Right cardiac atrium (tissue), 5 donors: ENCODE results near the gene GABARAPL2. TPM values are rescaled to one million over a fixed set of nuclear protein-coding genes. Genes with fewer than 3 reads are reported as not detected.
"Not testable (repeated sequence)": the region's sequence is repeated elsewhere in the genome, so short reads cannot be mapped to it uniquely, and the experiment has no call there.

Experiments used
- ATAC-seq, 2 donors: fragments of 200-7000 bp; cut with Tn5 transposase; one replicate each; pipeline versions ENCODE4 v1.8.0 to v1.9.1; 2020; ENCODE audit warnings: moderate library complexity in 2 of 2, mild to moderate bottlenecking in 1 of 2
- DNase-seq, 3 donors: peaks; one replicate each; pipeline ENCODE4 v3.0.0-alpha.2; 2020
- H3K27ac ChIP-seq: one replicate; pipeline ENCODE4 v1.5.1; 2013; ENCODE audit warnings: mild to moderate bottlenecking, low read length, control low read depth, moderate library complexity
- H3K27me3 ChIP-seq: one replicate; pipeline ENCODE4 v1.6.1; 2013; ENCODE audit not compliant: control insufficient read depth, insufficient read depth
- H3K4me1 ChIP-seq: one replicate; pipeline ENCODE4 v1.6.1; 2013; ENCODE audit warnings: low read length; ENCODE audit not compliant: control insufficient read depth, insufficient read depth
- H3K4me3 ChIP-seq: one replicate; pipeline ENCODE4 v1.5.1; 2013; ENCODE audit warnings: low read length, control low read depth
- H3K9me3 ChIP-seq: one replicate; pipeline ENCODE4 v1.6.1; 2013; ENCODE audit warnings: low read length; ENCODE audit not compliant: control insufficient read depth
- WGBS: extraction: QIAGEN DNeasy Blood & Tissue Kit; methylation state at CpG from one replicate; pipeline ENCODE4 v1.1.7; 2013; 5-methylcytosine and 5-hydroxymethylcytosine counted together
- intact Hi-C, 4 donors: fragments of 100-400 bp; cut with DNase I; formaldehyde crosslinking; loops; one replicate each; pipeline versions ENCODE4 v1.11.0 to v1.14.0; 2022 to 2023
- polyA plus RNA-seq: library from polyadenylated mRNA; stranded (reverse); fragments of 200-250 nt; gene quantifications from one replicate; pipeline ENCODE4 v1.2.3, GENCODE V29; 2013
- total RNA-seq, 4 donors: library from RNA; stranded (reverse); fragmentation: NEBNext Ultra II Directional; extraction: Animal tissue kit (Norgen Biotek cat#: 25700); gene quantifications; one replicate each; pipeline ENCODE4 v1.2.1, GENCODE V29; 2021
- donor health status: healthy with polysubstance abuse.
- donor health status: DM: no; HTN: yes; CAD: no.
- donor health status: DM: no; HTN: no; CAD: no.
- donor health status: DM: no; HTN: yes; CAD: no; lungs with severe emphysema.
- donor health status: DM: yes; HTN: yes; CAD: no.

Gene GABARAPL2
- total and polyA plus RNA-seq, 5 donors, result 197 to 262 (median 236) TPM

DNA sequence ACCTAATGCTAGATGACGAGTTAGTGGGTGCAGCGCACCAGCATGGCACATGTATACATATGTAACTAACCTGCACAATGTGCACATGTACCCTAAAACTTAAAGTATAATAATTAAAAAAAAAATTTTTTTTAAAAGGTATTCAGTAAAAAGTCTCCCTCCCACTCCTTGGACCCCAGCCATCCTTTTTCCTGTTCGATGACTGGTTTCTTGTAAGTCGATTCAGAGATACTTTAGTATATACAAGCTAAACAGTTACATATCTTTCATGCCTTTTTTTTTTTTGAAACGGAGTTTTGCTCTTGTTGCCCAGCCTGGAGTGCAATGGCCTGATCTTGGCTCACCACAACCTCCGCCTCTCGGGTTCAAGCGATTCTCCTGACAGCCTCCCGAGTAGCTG is 25.7 kb downstream of the GABARAPL2 start:
- ATAC-seq, H3K9me3 ChIP-seq, DNase-seq, H3K4me1 ChIP-seq, H3K4me3 ChIP-seq, H3K27ac ChIP-seq, H3K27me3 ChIP-seq: not testable (repeated sequence)
- intact Hi-C loops, result loop anchor here in 1 of 4 donors (10.0 kb wide), 1 partner anchor 107 kb away; no protein-coding TSS in a partner anchor
- 31% methylated on average over 7 of the region's 9 CpGs for WGBS

DNA sequence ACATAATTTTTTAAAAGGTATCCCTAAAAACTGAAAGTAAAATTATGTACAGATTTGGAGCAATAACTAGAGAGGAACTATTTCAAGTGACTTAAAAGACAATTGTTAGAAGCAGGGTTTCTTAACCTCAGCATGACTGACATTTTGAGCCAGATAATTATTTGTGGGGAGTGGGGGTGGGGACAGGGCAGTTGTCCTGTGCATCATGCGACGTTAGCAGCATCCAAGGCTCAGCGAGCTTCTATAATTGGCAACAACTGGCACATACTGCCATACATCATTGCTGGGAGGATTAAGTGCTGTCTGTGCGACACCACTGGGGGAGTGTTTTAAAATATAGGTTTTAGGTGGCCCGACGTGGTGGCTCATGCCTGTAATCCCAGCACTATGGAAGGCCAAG is 27.1 kb downstream of the GABARAPL2 start:
- H3K9me3 ChIP-seq, result no peaks in the 10 kb centered on the region
- ATAC-seq, result no peak
- intact Hi-C loops, result loop anchor here in 1 of 4 donors (10.0 kb wide), 1 partner anchor 109 kb away; no protein-coding TSS in a partner anchor
- WGBS, result 79% methylated on average over 6 of the region's 6 CpGs
- H3K27ac ChIP-seq, result no peak overlapping the region
- no peaks in the 10 kb centered on the region for H3K27me3 ChIP-seq
- no peak for DNase-seq
- H3K4me1 ChIP-seq, result no peaks in the 10 kb centered on the region
- no peak overlapping the region for H3K4me3 ChIP-seq

DNA sequence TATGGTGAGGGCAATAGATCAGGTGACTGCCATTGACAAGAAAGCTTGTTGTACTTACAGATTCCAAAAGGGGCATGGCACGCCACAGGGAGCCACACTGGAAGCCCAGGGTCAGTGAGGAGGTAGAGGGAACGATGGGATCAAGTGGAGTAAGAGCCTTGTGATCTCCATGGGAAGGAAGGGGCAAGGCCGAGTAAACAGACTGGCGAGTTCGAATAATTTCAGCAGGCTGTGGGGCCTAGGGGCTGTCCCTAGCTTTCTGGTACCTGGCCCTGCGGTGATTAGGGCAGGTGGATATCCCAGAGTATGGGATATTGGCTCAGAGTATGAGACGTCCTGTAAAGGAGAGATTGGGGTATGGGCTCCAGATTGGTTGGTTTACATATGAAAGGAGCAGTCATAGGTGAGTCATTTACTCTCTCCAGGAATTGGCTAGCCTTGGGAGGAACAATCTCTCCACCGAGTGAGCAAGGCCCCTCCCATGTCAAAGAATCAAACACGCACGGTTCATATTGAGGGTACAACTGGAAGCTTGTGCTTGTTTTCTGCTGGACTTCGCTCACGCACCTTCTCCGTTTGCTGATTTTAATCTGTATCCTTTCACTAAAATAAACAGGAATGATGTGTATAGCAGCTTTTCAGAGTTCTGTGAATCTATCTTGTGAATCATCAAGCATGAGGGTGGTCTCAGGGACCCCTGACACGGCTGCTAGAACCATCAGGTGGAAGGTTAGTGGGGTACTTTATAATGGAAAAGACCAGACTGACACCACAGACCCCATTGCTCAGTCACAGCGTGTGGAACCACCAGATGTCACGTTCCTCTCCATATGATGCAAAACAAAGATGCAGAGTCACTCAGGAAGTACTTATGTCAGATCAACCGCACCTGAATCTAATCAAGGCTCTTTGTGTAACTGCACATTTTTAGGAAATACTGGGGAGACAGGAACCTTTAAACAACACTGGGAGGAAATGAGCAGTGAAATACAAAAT is 27.9 kb downstream of the GABARAPL2 start:
- ATAC-seq, result peak in 1 of 2 donors; percentile 35
- H3K27me3 ChIP-seq, result no peaks in the 10 kb centered on the region
- no peak overlapping the region for H3K27ac ChIP-seq
- DNase-seq, result no peak
- no peaks in the 10 kb centered on the region for H3K9me3 ChIP-seq
- no peak overlapping the region for H3K4me3 ChIP-seq
- intact Hi-C loops, result loop anchor here in 1 of 4 donors (10.0 kb wide), 1 partner anchor 109 kb away; no protein-coding TSS in a partner anchor
- WGBS, result 70% methylated on average over 17 of the region's 17 CpGs
- H3K4me1 ChIP-seq, result no peaks in the 10 kb centered on the region

DNA sequence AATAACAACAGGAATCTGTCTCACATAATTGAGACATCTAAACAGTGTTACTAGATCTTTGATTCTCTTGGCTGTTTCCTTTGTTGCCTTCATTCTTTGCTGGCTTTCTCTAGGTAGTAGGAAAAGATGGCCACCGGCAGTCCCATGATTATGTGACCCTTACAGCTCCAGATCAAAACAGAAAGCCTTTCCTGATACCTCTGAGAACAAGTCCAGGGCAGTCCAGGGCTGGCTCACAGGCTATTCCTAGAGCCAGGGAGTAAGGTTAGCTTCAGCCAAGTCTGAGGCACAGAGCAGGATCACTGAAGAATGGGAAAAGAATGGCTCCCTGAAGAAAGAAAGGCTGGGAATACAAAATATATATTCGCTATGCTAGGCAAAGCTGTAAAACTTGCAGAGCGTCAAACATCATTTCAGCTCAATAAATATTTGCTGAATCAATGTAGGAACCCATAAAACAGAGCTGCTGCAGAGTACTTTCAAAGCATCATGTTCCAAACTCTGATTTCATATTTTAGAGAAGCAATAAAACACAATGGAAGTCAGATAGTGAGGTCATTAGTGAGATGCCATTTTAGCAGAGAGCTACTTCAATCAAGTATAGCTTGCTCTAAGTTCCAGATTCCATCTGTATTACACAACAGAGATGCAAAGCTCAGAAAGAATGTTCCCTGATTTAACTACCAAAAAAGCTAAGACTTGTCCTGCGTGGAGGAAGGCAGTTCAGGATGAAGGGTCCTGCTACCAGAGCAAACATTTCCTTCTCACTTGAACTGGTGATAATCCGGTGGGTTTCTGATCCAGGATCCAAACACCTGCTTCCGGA is 33.5 kb downstream of the GABARAPL2 start:
- Histone ChIP-seq H3K4me3 (no peak overlapping the region), H3K27me3 (no peaks in the 10 kb centered on the region), H3K27ac (no peak overlapping the region), H3K4me1 (no peaks in the 10 kb centered on the region), H3K9me3 (no peaks in the 10 kb centered on the region)
- ATAC-seq (no peak), DNase-seq (no peak)
- WGBS, result 86% methylated on average over 6 of the region's 6 CpGs
- intact Hi-C loops, result loop anchor here in 1 of 4 donors (10.0 kb wide), 1 partner anchor 115 kb away; no protein-coding TSS in a partner anchor

DNA sequence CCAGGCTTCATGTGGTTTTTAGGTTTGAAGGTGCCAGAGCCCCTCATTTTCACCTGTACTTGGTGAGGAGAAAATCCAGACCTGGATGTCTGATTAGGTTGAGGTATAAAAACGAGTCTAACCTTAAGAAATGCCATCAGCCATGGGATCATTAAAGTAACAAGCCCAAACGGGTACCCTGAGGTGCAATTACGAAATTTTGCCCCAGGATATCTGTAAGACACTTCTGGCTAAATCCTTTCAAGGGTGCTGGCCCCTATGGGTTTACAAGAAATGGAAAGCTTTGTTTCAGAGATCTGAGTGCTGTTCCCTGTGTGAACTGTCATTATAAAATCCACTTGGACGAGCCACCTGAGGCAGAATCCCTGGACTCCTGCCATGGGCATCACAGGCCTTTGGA is 37.1 kb downstream of the GABARAPL2 start:
- Histone ChIP-seq H3K9me3 (no peaks in the 10 kb centered on the region), H3K27me3 (no peaks in the 10 kb centered on the region), H3K4me3 (no peak overlapping the region), H3K27ac (no peak overlapping the region), H3K4me1 (no peaks in the 10 kb centered on the region)
- intact Hi-C loops, result no loop called here
- 91% methylated on average over 4 of the region's 4 CpGs for WGBS
- ATAC-seq, result no peak
- no peak for DNase-seq

DNA sequence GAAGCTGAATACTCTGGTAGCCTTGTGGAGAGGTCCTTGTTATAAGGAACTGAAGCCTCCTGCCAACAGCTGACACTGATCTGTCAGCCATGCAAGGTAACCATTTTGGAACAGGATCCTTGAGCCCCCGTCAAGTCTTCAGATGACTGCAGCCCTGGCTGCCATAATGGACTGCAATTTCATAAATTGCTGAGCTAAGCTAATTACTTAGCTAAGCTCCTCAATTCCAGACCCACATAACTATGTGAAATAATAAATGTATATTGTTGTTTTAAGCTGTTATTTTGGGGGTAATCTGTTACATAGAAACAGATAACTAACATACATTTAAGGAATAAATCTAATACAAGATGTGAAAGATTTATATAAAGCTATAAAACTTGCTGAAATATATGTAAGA is 40.3 kb downstream of the GABARAPL2 start:
- Histone ChIP-seq H3K27me3 (no peaks in the 10 kb centered on the region), H3K4me1 (no peaks in the 10 kb centered on the region), H3K9me3 (no peaks in the 10 kb centered on the region), H3K27ac (no peak overlapping the region), H3K4me3 (no peak overlapping the region)
- WGBS, result 95% methylated on average over 1 of the region's 1 CpG
- ATAC-seq, result no peak
- DNase-seq, result no peak
- intact Hi-C loops, result no loop called here

DNA sequence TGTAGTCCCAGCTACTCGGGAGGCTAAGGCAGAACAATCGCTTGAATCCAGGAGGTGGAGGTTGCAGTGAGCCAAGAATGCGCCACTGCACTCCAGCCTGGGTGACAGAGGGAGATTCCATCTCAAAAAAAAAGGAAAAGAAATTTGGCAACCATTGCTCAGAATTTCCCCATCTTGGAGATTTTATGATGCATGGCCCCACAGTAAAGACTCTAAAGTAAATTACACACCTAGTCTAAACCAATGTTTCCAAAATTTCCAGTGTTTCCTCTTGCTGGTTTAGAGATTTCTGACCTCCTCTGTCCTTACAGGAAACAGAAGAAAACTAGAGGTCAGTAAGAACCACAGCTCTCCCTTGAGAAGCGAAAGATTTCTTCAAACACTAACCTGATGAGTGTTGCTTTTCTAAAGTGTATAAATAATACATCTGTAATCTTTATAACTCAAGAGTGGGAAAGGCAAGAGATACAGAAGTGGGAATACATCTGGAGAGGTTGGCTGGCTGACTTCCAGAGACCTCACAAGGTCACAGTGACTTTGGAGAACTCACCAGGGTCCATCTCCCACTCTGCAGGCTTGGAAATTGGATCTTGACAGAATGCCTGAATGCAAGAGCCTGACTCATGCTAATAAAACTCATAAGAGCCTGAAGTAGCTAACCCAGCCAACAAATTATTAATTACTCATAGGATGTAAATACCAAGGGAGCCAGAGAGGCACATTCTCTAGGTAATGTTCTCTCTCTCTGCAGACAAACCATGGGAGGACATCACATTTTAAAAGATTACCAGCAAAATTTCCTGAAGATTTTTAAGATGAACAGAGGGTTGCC is 48.1 kb downstream of the GABARAPL2 start:
- Histone ChIP-seq H3K27ac (no peak overlapping the region), H3K4me3 (no peak overlapping the region), H3K9me3 (no peaks in the 10 kb centered on the region), H3K27me3 (no peaks in the 10 kb centered on the region), H3K4me1 (no peaks in the 10 kb centered on the region)
- 92% methylated on average over 4 of the region's 4 CpGs for WGBS
- no peak for DNase-seq
- ATAC-seq, result no peak
- intact Hi-C loops, result loop anchor here in 1 of 4 donors (10.0 kb wide), 1 partner anchor 139 kb away; no protein-coding TSS in a partner anchor

DNA sequence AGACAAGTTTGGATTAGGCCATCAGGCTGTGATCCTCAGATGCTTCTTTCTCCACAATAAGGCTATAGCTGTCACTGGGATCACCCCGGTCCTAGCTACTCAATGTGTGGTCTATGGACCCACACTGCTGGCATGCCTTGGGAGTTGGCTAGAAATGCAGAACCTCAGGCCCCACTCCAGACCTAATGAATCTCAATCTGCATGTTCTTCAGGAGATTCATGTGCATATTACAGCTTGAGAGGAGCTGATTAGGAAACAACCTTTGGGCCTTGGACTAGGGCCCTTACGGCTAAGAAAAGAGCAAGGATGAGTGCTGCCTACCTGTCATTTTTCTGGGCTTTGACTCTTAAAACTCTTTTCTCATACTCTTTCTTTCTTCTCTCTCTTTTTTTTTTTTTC is 49.4 kb downstream of the GABARAPL2 start:
- H3K27ac ChIP-seq, result no peak overlapping the region
- ATAC-seq, result no peak
- DNase-seq, result no peak
- no peaks in the 10 kb centered on the region for H3K9me3 ChIP-seq
- intact Hi-C loops, result loop anchor here in 1 of 4 donors (10.0 kb wide), 1 partner anchor 141 kb away; no protein-coding TSS in a partner anchor
- WGBS, result 97% methylated on average over 2 of the region's 2 CpGs
- no peak overlapping the region for H3K4me3 ChIP-seq
- H3K4me1 ChIP-seq, result peaks cover 3% of the 10 kb centered on the region
- H3K27me3 ChIP-seq, result no peaks in the 10 kb centered on the region

DNA sequence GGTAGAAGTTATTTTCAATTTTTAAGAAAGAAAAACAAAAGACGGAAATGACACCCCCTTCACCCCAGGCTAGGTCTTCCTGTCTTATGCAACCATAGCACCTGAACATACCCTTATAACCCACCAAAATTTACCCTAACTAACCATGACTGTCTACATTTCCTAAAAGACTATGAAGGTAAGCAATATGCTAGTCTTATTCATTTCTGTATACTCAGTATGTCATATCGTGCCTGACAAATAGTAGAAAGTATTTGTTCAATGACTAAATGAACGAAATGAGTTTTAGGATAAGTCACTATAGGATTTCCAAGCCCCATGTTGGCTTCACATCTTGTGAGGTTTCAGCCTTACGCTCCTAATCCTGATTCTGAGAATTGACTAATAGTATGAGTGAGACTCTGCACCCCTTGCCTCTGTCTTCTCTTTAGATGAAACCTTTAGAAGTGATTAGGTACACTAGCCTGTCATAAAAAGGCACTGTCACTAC is 50.4 kb downstream of the GABARAPL2 start:
- WGBS, result 91% methylated on average over 4 of the region's 4 CpGs
- peaks cover 4% of the 10 kb centered on the region for H3K4me1 ChIP-seq
- ATAC-seq, result no peak
- H3K27ac ChIP-seq, result no peak overlapping the region
- no peak for DNase-seq
- no peak overlapping the region for H3K4me3 ChIP-seq
- H3K9me3 ChIP-seq, result no peaks in the 10 kb centered on the region
- no peaks in the 10 kb centered on the region for H3K27me3 ChIP-seq
- intact Hi-C loops, result loop anchor here in 1 of 4 donors (10.0 kb wide), 1 partner anchor 142 kb away; no protein-coding TSS in a partner anchor

DNA sequence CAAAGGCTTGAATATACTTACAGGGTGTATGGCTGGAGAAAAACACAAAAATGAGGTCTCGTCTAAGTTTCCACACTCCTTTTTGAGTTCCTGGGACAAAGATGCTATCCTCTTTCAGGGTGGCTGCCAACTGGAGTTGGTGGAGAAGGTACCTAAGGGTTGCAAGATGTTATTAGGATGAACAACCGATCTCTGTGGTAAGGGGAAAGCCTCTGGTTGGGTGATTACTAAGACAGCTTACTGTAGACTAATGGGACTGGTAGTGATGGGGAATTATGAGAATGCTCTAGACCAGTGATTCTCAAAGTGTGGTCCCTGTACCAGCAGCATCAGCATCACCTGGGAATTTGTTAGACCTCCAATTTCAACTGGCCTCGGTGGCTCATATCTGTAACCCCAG is 50.9 kb downstream of the GABARAPL2 start:
- Histone ChIP-seq H3K4me1 (peaks cover 4% of the 10 kb centered on the region), H3K9me3 (no peaks in the 10 kb centered on the region), H3K27me3 (no peaks in the 10 kb centered on the region), H3K4me3 (no peak overlapping the region), H3K27ac (no peak overlapping the region)
- WGBS, result 95% methylated on average over 3 of the region's 3 CpGs
- ATAC-seq (no peak), DNase-seq (no peak)
- intact Hi-C loops, result loop anchor here in 1 of 4 donors (10.0 kb wide), 1 partner anchor 142 kb away; no protein-coding TSS in a partner anchor
